Activated T-cell treated with anti-CD3 and anti-CD28 coated beads, Interleukin-2, amount 50 U/mL, for 72 hours (primary cell): ENCODE measurements around the gene GALK1. TPM values are rescaled to one million over a fixed set of nuclear protein-coding genes. Genes with fewer than 3 reads are reported as not detected.

Experiments
- total RNA-seq, 2 donors: library from RNA; stranded (reverse); gene quantifications; one replicate each; pipeline ENCODE4 v1.2.3, GENCODE V29; 2022

The GALK1 gene
- total RNA-seq, 2 donors from 2014 or later: 41.9 to 51.2 TPM

Other genes with a start within 250 kb of the GALK1 start
- gene CASKIN2, start 249.7 kb downstream of the GALK1 start, total RNA-seq: 1 to 10 TPM; 4.1 to 6.6 TPM
- 10 to 100 TPM; 34.8 to 49.5 TPM for gene TSEN54, start 248.7 kb downstream of the GALK1 start, total RNA-seq
- 10 to 100 TPM; 12.5 to 17.4 TPM for gene LLGL2, start 239.5 kb downstream of the GALK1 start, total RNA-seq
- 100 to 1,000 TPM; 102 to 121 TPM for gene MYO15B, start 177.4 kb downstream of the GALK1 start, total RNA-seq
- 1 to 10 TPM; 1.4 to 2.4 TPM for gene SMIM5, start 131.8 kb downstream of the GALK1 start, total RNA-seq
- gene RECQL5, start 98.0 kb downstream of the GALK1 start, total RNA-seq: 10 to 100 TPM; 50.7 to 58.5 TPM
- gene SAP30BP, start 97.9 kb downstream of the GALK1 start, total RNA-seq: 100 to 1,000 TPM in 1 of 2 donors, 10 to 100 TPM in 1; 97.0 to 112 TPM
- gene ITGB4, start 43.7 kb downstream of the GALK1 start, total RNA-seq: 1 to 10 TPM; 2.7 to 3.5 TPM
- 10 to 100 TPM; 20.7 to 22.6 TPM for gene UNK, start 19.6 kb upstream of the GALK1 start, total RNA-seq
- 10 to 100 TPM; 89.0 to 97.6 TPM for gene UNC13D, start 79.2 kb upstream of the GALK1 start, total RNA-seq
- 100 to 1,000 TPM in 1 of 2 donors, 10 to 100 TPM in 1; 90.2 to 109 TPM for gene WBP2, start 90.1 kb upstream of the GALK1 start, total RNA-seq
- gene TRIM47, start 113.4 kb upstream of the GALK1 start, total RNA-seq: 10 to 100 TPM; 16.5 to 24.1 TPM
- 10 to 100 TPM; 24.0 to 30.7 TPM for gene TRIM65, start 131.8 kb upstream of the GALK1 start, total RNA-seq
- 100 to 1,000 TPM; 101 to 117 TPM for gene MRPL38, start 139.7 kb upstream of the GALK1 start, total RNA-seq
- 10 to 100 TPM; 19.9 to 26.7 TPM for gene FBF1, start 175.8 kb upstream of the GALK1 start, total RNA-seq
- gene ACOX1, start 214.0 kb upstream of the GALK1 start, total RNA-seq: 10 to 100 TPM; 28.2 to 28.6 TPM
- 10 to 100 TPM; 18.2 to 21.8 TPM for gene TEN1, start 214.0 kb upstream of the GALK1 start, total RNA-seq
- 1 to 10 TPM; 8.7 to 9.1 TPM for gene CDK3, start 235.7 kb upstream of the GALK1 start, total RNA-seq